Amniotic stem cell (primary cell): Measurements from ENCODE around the gene STAT3.
A peak's percentile ranks its signal among the peaks of the same experiment; 100 is the strongest.
"Not testable (repeated sequence)": the region's sequence is repeated elsewhere in the genome, so short reads cannot be mapped to it uniquely, and the experiment has no call there.

Experiments
- DNase-seq: peaks from one replicate; lab custom pipeline; 2025; lab: John Stamatoyannopoulos, UW

Gene STAT3

DNA sequence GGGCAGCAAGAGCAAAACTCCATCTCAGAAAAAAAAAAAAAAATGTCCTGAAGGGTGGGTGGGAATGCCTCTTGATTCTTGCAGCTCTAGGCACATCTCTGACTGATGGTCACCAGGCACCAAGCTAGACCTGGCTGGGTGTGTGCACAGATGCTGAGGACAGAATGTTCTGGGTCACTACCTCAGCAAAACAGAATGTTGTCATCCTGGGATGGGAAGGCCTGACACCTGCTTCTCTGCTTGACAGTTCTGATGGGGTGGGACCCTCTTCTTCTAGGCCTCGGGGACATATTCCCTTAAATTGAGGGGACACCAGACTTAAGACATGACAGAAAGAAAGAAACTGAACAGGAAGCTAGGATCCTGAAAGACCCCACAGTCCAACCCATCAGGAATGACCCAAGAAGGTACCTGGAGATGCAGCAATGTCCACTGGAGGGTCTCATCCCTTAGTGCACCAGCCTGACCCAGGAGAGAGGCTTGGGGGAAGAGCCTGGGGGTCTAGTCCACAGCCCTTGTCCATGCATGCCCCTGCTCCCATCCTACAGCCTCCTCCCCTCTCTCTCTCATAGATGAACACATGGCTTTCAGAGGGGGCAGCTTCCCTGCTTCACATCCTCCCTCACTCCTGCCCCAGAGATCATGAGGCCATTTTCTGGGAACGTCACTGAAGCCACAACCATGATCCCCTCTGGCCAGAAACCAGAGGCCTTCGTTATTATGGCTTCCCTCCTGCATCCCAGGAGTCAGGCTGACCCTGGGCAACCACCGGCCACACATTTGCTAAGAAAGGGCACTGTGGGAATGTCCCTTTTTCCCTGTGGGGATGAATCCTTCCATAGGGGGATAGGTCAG is 108.2 kb downstream of the STAT3 start:
- no peak for DNase-seq

GRCh38 chr17:42277342-42277712 is 110.9 kb downstream of the STAT3 start:
- DNase-seq = no peak

- peak; percentile 62 for DNase-seq
Observed at GRCh38 chr17:42276609-42277341, 111.5 kb downstream of the STAT3 start.

- peak; percentile 30 for DNase-seq
Observed at GRCh38 chr17:42276359-42276608, 112.0 kb downstream of the STAT3 start, which contains the start of gene STAT5B. STAT5B (minus strand) TSS chr17:42276391; CDS start chr17:42232127, 44,264 bp downstream.

DNA sequence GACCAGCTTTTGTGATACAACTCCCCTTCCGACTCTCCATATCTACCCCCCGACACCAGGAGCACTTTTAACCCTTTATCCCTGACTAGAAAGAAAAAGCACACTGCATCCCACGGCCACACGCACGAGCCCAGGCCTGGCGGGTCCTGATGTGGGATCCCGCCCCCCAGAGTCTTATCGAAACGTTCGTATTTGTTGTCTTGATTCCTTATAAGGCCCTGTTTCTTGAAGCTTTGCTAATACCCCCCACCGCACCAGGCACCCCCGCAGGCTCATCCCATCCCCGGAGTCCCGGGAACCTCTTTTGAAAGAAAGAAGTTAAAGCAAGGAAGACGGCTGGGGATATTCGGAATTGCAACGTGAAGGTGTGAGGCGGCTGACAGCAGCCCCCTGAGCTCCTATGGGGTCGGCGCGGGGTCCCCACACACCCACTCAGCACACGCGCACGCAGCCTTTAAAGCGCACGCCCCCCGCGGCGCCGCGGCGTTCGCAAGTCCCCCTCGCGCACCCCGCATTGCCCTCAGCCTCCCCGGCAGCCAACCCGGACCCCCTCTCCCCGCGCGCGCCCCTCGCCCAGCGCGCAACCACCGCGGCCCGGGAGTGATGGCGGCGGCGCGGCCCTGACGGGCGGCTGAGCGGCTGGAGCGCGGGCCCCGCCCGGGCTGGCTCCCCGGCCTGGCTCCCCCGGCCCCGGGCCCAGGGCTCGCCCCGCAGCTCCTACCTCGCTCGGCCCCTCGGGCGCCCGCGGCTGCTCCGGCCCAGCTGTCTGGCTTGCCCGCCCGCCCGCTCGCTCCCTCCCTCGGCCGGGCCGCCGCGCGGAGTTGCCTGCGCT is 112.5 kb downstream of the STAT3 start:
- no peak for DNase-seq

GRCh38 chr17:42274812-42275526 is 113.3 kb downstream of the STAT3 start:
- DNase-seq = no peak

GRCh38 chr17:42274253-42274542 is 114.0 kb downstream of the STAT3 start:
- no peak for DNase-seq

DNA sequence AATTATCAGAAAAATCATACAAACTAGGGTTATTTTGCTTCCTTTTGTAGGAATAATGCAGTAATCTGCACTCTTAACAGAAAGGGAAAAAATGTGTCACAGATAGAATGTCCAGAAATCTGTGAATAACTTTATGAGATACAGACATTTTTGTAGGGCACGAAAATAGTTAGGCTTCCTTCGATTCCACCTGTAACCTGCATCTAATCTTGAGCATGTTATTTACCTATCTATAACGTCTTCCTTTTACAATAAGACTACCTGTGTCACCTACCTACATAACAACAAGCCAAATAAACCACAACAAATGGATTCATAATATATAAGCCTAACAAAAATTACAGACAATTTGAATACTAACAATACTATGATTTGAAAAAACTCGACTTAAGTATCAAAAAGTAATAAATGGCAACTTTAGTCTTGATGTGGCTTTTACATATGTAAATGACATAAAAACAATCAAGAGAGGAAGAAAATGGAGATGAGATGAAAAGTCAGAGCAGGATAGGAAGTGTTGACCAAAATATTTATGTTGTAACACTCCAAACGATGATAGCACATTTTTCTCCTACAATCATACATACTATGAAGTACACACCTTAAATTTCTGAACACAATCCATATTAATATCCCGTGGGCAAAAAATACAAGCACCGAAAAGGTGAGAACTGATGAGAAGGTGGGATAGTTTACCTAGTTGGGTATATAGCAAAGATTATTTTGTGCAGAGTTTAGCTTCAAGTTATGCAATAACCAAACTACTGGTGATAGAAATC is 114.6 kb downstream of the STAT3 start:
- no peak for DNase-seq

DNA sequence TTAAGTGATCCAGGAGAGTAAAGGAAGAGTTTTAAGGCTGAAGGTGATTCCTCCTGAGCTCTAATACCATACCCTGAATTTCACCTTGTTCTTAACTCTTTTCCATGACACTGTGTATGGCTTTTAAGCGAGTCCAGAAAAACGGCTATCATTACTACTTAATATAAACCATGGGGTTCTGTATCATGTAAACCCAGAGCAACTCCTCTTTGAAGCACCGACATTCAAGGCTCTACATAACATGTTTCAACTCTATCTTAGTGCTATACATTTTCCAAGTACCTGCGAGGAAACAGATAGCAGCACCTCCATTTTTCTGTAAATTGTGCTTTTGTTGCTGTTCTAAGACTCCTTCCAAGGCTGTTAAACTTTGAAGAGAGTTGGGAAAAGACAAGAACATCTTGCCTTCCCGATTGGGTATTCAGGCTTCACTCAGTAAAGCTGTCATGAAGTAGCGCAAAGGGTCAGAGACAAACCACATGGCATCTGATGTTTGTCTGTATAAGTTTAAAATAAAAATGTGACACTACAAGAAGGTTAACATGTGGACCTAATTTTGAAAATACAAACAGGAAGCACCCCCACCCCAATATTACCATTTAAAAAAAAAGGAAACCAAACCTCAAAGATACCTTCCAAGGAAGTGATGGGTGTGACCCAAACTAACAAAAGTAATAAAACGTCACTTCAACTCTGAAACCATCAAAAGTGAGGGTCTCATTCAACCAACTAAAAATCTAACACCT is 115.9 kb downstream of the STAT3 start:
- no peak for DNase-seq

DNA sequence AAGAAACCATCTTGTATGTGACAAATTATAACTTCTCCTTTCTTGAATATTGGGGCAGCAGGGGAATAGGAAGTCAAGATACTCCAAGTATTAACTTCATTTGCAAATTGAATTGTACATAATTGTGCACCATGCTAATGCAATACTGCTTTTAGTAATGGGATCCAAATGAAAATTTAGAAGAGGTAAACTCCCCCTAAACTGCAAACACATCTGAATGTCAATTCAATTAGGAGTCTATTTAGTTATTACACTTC is 116.5 kb downstream of the STAT3 start:
- no peak for DNase-seq

DNA sequence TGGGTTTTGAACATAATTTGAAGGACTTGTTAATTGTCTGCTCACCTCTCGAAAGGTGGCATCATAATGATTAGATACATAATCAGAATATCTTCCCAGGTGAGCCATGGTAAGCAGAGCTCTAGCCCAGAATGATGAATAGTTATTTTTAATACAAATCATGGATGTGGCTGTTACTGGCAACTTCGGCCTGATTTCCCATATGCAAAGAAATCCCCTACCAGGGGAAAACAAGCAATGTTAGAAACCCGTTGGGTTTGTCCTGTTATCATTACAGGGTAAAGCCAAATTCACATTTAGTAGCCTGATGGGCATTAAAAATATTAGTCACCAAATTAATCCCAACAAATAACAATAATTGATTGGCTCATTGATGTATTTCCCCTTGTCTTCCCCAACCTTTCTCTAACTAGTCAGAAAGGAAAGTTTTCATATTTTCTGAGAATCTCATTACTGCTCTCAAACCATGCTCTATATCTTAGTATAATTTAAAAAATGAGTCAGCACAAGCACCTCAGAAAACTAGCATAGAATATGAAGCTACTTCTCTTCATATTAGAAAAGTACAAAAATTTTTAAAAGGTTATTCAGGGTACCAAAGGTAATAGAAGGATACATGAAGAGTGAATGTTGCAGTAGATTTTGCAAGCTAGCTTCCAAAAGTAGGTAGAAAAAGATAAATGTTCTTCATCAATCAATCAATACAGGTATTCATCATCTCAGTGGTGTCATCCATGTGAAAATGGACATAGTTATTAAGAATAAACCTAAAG is 117.0 kb downstream of the STAT3 start:
- no peak for DNase-seq

GRCh38 chr17:42270596-42270995 is 117.6 kb downstream of the STAT3 start:
- DNase-seq = no peak

DNA sequence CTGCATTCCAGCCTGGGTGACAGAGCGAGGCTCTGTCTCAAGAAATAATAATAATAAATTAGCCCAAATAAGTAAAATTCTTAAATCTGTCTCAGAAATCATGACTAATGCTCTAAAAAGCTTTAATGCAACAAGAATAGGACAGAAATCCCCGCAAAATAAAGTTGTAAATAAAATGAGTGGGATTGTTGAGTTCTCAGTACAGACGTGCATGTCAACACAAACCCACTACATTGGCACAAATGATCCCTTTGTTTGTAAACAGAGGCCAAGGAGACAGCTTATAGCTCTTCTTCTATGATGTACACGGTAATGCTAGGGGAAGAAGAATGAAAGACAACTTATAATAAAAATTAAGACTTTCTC is 118.1 kb downstream of the STAT3 start:
- DNase-seq = no peak

GRCh38 chr17:42268236-42268635 is 120.0 kb downstream of the STAT3 start:
- no peak for DNase-seq

- DNase-seq = peak; percentile 57
Observed at GRCh38 chr17:42266918-42267766, 121.1 kb downstream of the STAT3 start.

DNA sequence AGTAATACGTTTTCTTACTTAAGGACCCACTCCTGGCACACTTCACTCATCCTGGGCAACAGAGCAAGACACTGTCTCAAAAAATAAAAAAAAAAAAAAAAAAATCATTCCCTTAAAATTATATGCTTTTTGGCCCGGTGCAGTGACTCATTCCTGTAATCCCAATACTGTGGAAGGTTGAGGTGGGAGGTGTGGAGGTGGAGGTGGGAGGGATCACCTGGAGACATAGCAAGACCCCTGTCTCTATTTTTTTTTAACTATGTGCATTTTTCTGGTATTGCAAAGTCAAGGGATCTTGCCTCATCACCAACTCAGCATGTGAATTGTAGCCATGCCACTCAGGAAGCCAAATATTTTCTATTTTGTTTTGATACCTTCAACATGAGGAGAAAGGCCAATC is 121.8 kb downstream of the STAT3 start:
- DNase-seq = no peak

GRCh38 chr17:42264366-42264765 is 123.9 kb downstream of the STAT3 start:
- not testable (repeated sequence) for DNase-seq
